GM19324 (cell line): Measurements from ENCODE around the gene SOX18.

Experiments used
- ATAC-seq: cut with Tn5 transposase; IDR thresholded peaks from one replicate; pipeline ENCODE4 v1.9.1; 2021; ENCODE audit warnings: mild to moderate bottlenecking, moderate library complexity; ENCODE audit not compliant: unreplicated experiment, low FRiP score

SOX18 gene

DNA sequence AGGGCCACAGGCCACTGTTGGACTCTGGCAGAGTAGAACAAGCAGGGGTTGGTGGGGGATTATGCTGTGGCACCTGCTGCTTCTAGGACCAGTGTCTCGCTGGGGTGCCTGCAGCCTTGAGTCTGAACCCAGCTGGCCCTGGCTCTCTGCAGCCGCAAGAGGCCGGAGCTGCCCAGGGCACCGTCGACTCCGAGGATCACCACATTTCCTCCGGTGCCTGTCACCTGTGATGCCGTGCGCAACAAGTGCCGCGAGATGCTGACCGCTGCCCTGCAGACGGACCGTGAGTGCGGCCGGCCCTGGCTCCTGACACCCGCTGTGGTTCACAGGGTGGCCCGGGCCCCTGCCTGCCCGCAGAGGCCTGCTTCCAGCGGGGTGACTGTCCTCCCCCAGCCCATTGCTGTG is 19.8 kb upstream of the SOX18 start:
- ATAC-seq: no peak

GRCh38 chr20:64068386-64069208 is 19.2 kb upstream of the SOX18 start:
- ATAC-seq: no peak

GRCh38 chr20:64067733-64068307 is 18.4 kb upstream of the SOX18 start:
- ATAC-seq: no peak

- no peak for ATAC-seq
Measured at GRCh38 chr20:64067005-64067632, 17.7 kb upstream of the SOX18 start.

DNA sequence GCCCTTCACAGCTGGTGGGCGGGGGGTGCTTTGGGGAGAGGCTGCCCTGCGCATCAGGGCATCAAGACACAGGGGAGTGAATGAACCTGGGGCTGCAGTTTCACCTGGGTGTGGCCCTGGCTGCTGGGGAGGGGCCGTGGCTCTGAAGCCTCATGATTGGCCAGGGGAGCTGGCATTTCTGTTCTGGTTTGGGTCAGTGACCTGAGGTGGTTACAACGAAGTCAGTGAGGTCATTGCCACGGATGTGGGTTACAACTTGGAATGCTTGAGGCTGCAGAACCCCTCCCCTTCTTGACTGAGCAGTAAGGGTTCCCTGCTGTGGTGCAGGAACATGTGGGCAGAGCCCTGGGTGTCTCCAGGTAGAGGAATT is 16.5 kb upstream of the SOX18 start:
- ATAC-seq: no peak

DNA sequence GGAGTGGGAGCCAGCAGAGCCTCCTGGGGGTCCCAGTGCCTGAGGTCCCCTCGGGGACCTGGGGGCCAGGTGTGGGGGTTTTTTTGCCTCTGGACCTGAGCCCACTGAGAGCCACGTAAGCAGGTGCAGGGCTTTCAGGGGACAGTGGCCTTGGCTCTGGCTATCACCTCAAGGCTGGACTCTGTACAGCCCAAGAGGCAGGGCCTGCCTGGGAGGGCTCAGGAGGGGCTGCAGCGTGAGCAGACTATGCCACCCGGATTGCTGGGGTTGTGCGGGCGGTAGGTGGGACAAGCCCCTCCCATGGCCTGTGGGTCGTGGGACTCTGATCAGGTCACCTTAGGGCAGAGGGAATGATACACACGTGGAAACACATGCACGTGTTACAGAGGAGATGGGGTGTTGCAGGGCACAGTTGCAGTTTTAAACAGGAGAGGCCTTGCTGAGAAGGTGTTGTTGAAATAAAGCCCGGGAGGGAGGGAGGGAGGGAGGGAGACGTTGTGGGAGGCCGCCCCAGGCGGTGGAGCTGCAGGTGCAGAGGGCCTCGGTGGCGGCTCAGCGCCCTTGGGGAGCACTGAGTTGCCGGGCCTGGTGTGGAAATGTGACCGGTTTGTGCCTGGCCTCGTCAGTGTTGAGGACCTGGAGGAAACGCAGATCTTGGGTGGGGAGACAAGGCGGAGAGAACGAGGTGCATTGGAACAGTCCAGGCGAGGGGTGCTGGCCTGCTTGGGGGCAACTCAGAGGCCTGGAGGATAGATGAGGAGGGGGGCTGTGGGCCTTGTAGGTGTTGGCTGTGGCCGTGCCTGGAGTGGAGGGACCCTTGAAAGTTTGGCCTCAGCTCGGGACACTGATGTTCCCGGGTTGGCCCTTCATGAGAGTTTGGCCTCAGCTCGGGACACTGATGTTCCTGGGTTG is 15.9 kb upstream of the SOX18 start:
- no peak for ATAC-seq

DNA sequence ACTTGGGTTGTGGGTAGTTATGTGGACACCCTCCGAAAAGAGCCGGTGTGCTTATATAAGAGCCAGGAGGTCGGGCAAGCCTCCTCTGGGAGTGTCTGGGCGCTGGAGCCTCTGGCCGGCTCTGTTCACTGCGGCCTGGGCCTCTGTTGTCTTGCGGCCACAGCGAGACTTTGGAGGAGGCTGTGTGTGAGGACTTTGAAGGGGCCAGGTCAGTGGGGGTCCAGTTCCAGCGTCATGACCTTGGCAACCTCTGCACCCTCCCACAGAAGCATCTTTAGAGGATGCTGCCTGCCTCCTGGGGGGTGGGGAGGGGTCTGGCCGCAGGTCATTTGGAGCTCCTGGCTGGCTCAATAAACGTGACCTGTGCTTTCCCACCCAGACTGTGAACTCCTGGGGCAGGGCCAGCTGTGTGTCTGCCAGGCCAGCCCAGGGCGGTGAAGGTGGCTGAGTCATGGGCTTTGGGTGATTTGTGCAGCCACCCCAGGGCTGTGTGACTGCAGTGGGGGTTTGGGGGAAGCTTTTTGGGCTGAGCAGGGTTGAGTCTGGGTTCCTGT is 14.8 kb upstream of the SOX18 start:
- no peak for ATAC-seq

GRCh38 chr20:64063389-64064144 is 14.1 kb upstream of the SOX18 start:
- no peak for ATAC-seq

GRCh38 chr20:64062596-64063388 is 13.4 kb upstream of the SOX18 start, which contains the start of gene TCEA2:
TSS of gene TCEA2 (plus strand) at chr20:64063198. CDS start at chr20:64063313, 115 bp downstream.
- peak; percentile 76 for ATAC-seq

DNA sequence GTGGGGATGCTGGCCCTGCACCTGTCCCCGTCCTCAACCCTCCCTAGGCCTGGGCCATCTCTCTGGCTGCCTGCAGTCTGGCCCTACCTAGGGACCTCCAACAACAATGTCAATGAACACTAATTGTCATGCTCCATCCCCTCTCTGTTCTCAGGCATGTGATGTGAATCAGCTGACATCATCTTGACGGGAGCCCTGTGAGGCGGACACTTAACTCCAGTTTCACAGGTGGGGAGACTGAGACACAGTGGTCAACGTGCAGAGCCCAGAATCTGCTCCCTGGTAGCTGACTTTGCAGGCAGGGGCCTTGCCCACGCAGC is 12.8 kb upstream of the SOX18 start:
- ATAC-seq: no peak

DNA sequence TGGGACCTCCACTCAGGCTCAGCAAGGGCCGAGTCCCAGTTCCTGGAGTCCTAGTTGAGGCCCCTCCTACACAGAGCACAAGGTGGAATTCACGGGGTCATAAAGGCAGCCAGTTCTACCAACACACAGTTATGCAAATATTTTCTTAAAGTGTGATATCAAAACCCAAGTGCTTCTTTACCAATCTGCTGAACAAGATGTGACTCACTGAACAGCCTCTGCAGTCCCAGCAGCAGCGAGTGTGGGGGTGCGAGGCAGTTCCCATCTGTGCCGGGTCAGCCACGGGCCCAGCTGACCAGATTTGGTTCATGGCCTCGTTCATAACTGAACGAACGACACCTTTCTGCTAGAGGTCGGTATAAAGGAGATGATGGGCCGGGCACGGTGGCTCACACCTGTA is 9.1 kb upstream of the SOX18 start:
- no peak for ATAC-seq

- no peak for ATAC-seq
Measured at GRCh38 chr20:64057628-64058498, 8.4 kb upstream of the SOX18 start.

- ATAC-seq: no peak
Measured at GRCh38 chr20:64056889-64057627, 7.6 kb upstream of the SOX18 start.

GRCh38 chr20:64056639-64056888 is 7.1 kb upstream of the SOX18 start:
- ATAC-seq: no peak

- no peak for ATAC-seq
Measured at GRCh38 chr20:64055893-64056638, 6.6 kb upstream of the SOX18 start.

DNA sequence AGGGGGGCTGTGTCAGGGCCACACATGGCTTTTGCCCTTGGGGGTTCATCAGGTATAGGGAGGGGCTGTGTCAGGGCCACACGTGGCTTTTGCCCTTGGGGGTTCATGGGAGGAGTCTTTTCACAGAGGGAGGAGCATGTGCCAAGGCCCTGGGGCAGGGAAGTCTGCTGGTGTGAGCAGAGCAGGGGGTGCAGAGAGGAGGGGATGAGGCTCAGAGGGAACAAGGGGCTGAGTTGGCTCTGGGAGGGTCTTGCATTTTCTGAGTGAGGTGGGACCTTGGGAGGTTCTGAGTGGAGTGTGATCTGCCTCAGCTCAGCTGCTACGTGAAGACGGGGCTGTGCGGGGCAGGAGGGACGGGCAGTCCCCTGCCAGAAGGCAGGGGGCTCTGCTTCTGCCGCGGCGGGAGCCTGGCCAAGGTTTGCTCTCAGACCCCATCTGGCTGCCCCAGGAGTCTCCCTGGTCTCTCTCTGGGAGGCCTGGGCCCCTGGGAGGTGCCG is 6.0 kb upstream of the SOX18 start:
- ATAC-seq: no peak
